Measurements from ENCODE around the gene DLGAP4. TPM values are rescaled to one million over a fixed set of nuclear protein-coding genes. Genes with fewer than 3 reads are reported as not detected.

DLGAP4 gene
- total RNA-seq, 1 experiment from 2014 or later, result 59.9 TPM

DNA sequence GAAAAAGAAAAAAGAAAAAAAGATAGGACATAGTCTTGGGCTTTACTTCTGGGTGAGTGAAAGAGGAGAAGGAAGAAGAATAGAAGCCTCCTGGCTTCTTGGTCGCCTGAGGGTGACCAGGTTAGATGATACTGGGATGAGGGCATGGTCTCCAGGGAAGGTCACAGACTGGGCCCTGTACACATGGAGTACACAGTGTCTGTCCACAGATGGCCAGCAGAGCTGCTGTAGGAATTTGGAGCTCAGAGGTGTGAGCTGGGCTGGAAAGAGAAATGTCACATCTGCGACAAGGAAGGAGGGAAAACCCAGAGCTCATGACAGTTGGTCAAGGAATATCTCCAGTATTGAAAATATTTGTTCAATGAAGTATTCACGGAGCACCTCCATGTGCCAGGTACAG lies 56.1 kb downstream of the DLGAP4 start:
- no peak overlapping the region for H3K4me3 ChIP-seq (ENCODE audit: low read depth, low read length, poor library complexity, severe bottlenecking)
- ChIA-PET POLR2A (ENCODE audit: low non-redundant PET) (no interaction called here), CTCF (no interaction called here)
- no peak overlapping the region for H3K27ac ChIP-seq (ENCODE audit: low read depth, low read length, poor library complexity, severe bottlenecking)
- no peaks in the 10 kb centered on the region for H3K36me3 ChIP-seq (ENCODE audit: insufficient read depth, low read length, poor library complexity, severe bottlenecking)
- H3K4me1 ChIP-seq (ENCODE audit: insufficient read depth, low read length, poor library complexity, severe bottlenecking), result no peaks in the 10 kb centered on the region
- no TSS peak for BruUV-seq (replicated peaks)
- H3K27me3 ChIP-seq (replicated peaks; ENCODE audit: insufficient read depth, low read depth, low read length, poor library complexity), result no peaks in the 10 kb centered on the region
- no peak for TF ChIP-seq EZH2 (IDR thresholded peaks at IDR 0.05; ENCODE audit: borderline replicate concordance, low read depth, low read length, poor library complexity, severe bottlenecking)
- TF ChIP-seq, protein P1, sequence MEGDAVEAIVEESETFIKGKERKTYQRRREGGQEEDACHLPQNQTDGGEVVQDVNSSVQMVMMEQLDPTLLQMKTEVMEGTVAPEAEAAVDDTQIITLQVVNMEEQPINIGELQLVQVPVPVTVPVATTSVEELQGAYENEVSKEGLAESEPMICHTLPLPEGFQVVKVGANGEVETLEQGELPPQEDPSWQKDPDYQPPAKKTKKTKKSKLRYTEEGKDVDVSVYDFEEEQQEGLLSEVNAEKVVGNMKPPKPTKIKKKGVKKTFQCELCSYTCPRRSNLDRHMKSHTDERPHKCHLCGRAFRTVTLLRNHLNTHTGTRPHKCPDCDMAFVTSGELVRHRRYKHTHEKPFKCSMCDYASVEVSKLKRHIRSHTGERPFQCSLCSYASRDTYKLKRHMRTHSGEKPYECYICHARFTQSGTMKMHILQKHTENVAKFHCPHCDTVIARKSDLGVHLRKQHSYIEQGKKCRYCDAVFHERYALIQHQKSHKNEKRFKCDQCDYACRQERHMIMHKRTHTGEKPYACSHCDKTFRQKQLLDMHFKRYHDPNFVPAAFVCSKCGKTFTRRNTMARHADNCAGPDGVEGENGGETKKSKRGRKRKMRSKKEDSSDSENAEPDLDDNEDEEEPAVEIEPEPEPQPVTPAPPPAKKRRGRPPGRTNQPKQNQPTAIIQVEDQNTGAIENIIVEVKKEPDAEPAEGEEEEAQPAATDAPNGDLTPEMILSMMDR (conservative IDR thresholded peaks at IDR 0.05; ENCODE audit: low read depth, low read length), result no peak
- no peaks in the 10 kb centered on the region for H3K9me3 ChIP-seq (ENCODE audit: low read depth, low read length, poor library complexity, severe bottlenecking)
- intact Hi-C loops (cut with micrococcal nuclease; ENCODE audit: unreplicated experiment), result no loop called here
- DNase-seq (ENCODE audit: low spot score), result no peak

DNA sequence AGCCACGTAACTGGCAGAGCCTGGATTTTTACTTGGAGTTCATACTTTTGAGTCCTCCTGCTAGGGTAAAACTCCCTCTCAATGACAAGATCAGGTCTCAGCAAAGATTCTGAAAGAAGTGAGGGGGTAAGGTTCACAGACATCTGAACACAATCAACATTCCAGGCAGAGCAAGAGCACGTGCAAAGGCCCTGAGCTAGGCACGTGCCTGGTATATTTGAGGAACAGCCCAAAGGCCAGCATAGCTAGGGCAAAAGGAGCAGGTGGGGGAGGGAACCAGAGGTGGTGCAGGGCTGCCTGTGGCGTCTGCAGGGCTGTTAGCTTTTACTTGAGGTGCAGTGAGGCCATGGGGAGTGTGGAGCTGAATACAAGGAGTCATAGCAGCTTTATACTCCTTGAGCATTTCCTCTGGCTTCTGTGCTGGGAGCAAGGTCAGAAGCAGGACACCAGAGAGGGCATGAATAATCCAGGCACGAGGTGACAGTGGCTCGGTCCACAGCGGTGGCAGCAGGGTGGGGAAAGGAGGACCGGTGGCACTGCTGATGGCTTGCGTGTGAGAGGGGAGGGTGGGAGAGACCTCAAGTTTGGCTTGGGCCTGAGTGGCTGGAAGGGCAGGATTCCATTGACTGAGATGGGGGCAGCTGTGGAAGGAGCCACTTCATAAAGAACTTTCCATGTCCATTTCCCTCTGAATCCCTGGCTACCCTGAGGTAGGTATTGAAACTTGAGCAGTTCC lies 57.0 kb downstream of the DLGAP4 start:
- POLR2A ChIA-PET (ENCODE audit: low non-redundant PET), result no interaction called here
- DNase-seq (ENCODE audit: low spot score), result no peak
- Histone ChIP-seq H3K4me1 (ENCODE audit: insufficient read depth, low read length, poor library complexity, severe bottlenecking) (no peaks in the 10 kb centered on the region), H3K27ac (ENCODE audit: low read depth, low read length, poor library complexity, severe bottlenecking) (no peak overlapping the region), H3K4me3 (ENCODE audit: low read depth, low read length, poor library complexity, severe bottlenecking) (no peak overlapping the region), H3K36me3 (ENCODE audit: insufficient read depth, low read length, poor library complexity, severe bottlenecking) (no peaks in the 10 kb centered on the region), H3K9me3 (ENCODE audit: low read depth, low read length, poor library complexity, severe bottlenecking) (no peaks in the 10 kb centered on the region), H3K27me3 (replicated peaks; ENCODE audit: insufficient read depth, low read depth, low read length, poor library complexity) (no peaks in the 10 kb centered on the region)
- TF ChIP-seq, protein P1 (conservative IDR thresholded peaks at IDR 0.05; ENCODE audit: low read depth, low read length), result no peak
- TF ChIP-seq EZH2 (IDR thresholded peaks at IDR 0.05; ENCODE audit: borderline replicate concordance, low read depth, low read length, poor library complexity, severe bottlenecking), result no peak
- intact Hi-C loops (cut with micrococcal nuclease; ENCODE audit: unreplicated experiment), result no loop called here
- CTCF ChIA-PET, result no interaction called here
- BruUV-seq (replicated peaks), result no TSS peak

DNA sequence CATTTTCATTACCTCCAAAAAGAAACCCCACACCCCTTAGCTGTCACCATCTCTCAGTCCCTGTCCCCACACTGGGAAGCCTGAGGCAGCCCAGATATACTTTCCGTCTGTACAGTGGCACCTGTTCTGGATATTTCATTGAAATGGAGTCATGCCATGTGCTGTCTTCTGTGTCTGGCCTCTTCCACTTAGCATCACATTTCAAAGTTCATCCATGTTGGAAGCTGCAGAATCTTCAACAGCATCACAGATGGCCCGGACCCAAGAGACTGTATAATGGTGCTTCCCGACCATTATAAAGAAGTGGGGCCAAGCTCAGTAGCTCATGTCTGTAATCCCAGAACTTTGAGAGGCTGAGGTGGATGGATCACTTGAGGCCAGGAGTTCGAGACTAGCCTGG lies 58.4 kb downstream of the DLGAP4 start:
- no peak for DNase-seq (ENCODE audit: low spot score)
- Histone ChIP-seq H3K27ac (ENCODE audit: low read depth, low read length, poor library complexity, severe bottlenecking) (no peak overlapping the region), H3K4me3 (ENCODE audit: low read depth, low read length, poor library complexity, severe bottlenecking) (no peak overlapping the region), H3K4me1 (ENCODE audit: insufficient read depth, low read length, poor library complexity, severe bottlenecking) (no peaks in the 10 kb centered on the region), H3K9me3 (ENCODE audit: low read depth, low read length, poor library complexity, severe bottlenecking) (no peaks in the 10 kb centered on the region), H3K27me3 (replicated peaks; ENCODE audit: insufficient read depth, low read depth, low read length, poor library complexity) (no peaks in the 10 kb centered on the region), H3K36me3 (ENCODE audit: insufficient read depth, low read length, poor library complexity, severe bottlenecking) (no peaks in the 10 kb centered on the region)
- intact Hi-C loops (cut with micrococcal nuclease; ENCODE audit: unreplicated experiment), result no loop called here
- no peak for TF ChIP-seq EZH2 (IDR thresholded peaks at IDR 0.05; ENCODE audit: borderline replicate concordance, low read depth, low read length, poor library complexity, severe bottlenecking)
- TF ChIP-seq, protein P1 (conservative IDR thresholded peaks at IDR 0.05; ENCODE audit: low read depth, low read length), result no peak
- ChIA-PET CTCF (no interaction called here), POLR2A (ENCODE audit: low non-redundant PET) (no interaction called here)
- BruUV-seq (replicated peaks), result no TSS peak

Data from A673 (cell line).